Body of pancreas (tissue), 4 donors: ENCODE data around the gene SWI5.

Experiments
- CTCF ChIP-seq, 7 experiments: fragments of 450-650 bp in 4 of 7; fragments of 200-600 bp in 3 of 7; sonication (generic) in 3 of 7; IDR thresholded peaks; one replicate each; pipeline ENCODE4 v1.5.1; 2016 to 2019; ENCODE audit warnings: antibody characterized with exemption in 7 of 7
- POLR2A ChIP-seq, 3 donors: fragments of 450-650 bp; IDR thresholded peaks; one replicate each; pipeline ENCODE4 v1.6.1; 2016; ENCODE audit warnings: antibody characterized with exemption in 3 of 3, mild to moderate bottlenecking in 2 of 3

GRCh38 chr9:128288273-128289004, 12.4 kb downstream of the SWI5 start:
- TF ChIP-seq CTCF (IDR thresholded peaks at IDR 0.05) (no peak), POLR2A (IDR thresholded peaks at IDR 0.05) (no peak)
